ENCODE measurements around the gene SEPTIN1.
"Not testable (repeated sequence)": the region's sequence is repeated elsewhere in the genome, so short reads cannot be mapped to it uniquely, and the experiment has no call there.

SEPTIN1 gene

GRCh38 chr16:30357715-30358576, 24.4 kb downstream of the SEPTIN1 start:
- DNase-seq (ENCODE audit: low read depth): no peak

GRCh38 chr16:30357085-30357714, 25.2 kb downstream of the SEPTIN1 start:
- no peak for DNase-seq (ENCODE audit: low read depth)

- DNase-seq (ENCODE audit: low read depth): no peak
Measured at GRCh38 chr16:30356401-30357084, 25.8 kb downstream of the SEPTIN1 start.

- DNase-seq (ENCODE audit: low read depth): no peak
Measured at GRCh38 chr16:30355954-30356308, 26.4 kb downstream of the SEPTIN1 start.

GRCh38 chr16:30355144-30355953, 27.0 kb downstream of the SEPTIN1 start, which contains the start of gene CD2BP2:
CD2BP2 (minus strand) TSS chr16:30355308; CDS start chr16:30354681, 627 bp downstream.
- DNase-seq (ENCODE audit: low read depth): peak; percentile 100

- DNase-seq (ENCODE audit: low read depth): no peak
Measured at GRCh38 chr16:30354423-30355143, 27.8 kb downstream of the SEPTIN1 start.

- DNase-seq (ENCODE audit: low read depth): no peak
Measured at GRCh38 chr16:30353438-30354129, 28.8 kb downstream of the SEPTIN1 start.

- no peak for DNase-seq (ENCODE audit: low read depth)
Measured at GRCh38 chr16:30352488-30353401, 29.6 kb downstream of the SEPTIN1 start.

GRCh38 chr16:30351586-30352419, 30.6 kb downstream of the SEPTIN1 start:
- peak; percentile 91 for DNase-seq (ENCODE audit: low read depth)

GRCh38 chr16:30351001-30351441, 31.3 kb downstream of the SEPTIN1 start:
- DNase-seq (ENCODE audit: low read depth): no peak

- DNase-seq (ENCODE audit: low read depth): peak; percentile 47
Measured at GRCh38 chr16:30350134-30350871, 32.1 kb downstream of the SEPTIN1 start.

GRCh38 chr16:30349675-30350074, 32.7 kb downstream of the SEPTIN1 start:
- DNase-seq (ENCODE audit: low read depth): no peak

- DNase-seq (ENCODE audit: low read depth): no peak
Measured at GRCh38 chr16:30348929-30349328, 33.4 kb downstream of the SEPTIN1 start.

- no peak for DNase-seq (ENCODE audit: low read depth)
Measured at GRCh38 chr16:30348113-30348512, 34.2 kb downstream of the SEPTIN1 start.

- no peak for DNase-seq (ENCODE audit: low read depth)
Measured at GRCh38 chr16:30346286-30346685, 36.1 kb downstream of the SEPTIN1 start.

- not testable (repeated sequence) for DNase-seq (ENCODE audit: low read depth)
Measured at GRCh38 chr16:30343491-30343820, 38.9 kb downstream of the SEPTIN1 start.

GRCh38 chr16:30342751-30343490, 39.4 kb downstream of the SEPTIN1 start:
- DNase-seq (ENCODE audit: low read depth): no peak

Measured in amniotic epithelial cell (primary cell).